ENCODE data around the gene CCSER2.

DNA sequence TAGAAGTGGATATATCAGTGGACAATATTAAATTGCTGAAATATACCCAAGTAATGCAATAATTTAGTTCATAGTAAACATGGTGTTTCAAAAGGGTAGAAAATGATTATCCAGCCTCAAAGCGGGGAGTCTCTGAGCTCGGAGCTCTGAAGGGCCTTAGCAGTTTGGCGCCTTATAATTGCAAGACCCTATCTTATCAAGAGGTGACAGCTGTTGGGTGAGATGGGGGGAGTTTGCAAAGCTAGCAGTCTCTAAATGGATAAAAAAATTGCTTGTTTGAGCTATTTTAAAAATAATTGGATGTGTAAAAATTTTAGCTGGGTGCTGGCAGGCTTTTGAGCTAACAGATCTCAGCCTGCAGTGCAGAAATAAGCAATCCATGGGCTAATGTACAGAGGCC, 219.2 kb downstream of the CCSER2 start:
- no peak for TF ChIP-seq ZFP30 (CRISPR knock-in tag; IDR thresholded peaks at IDR 0.05)
- no peak for TF ChIP-seq ZFP3 (CRISPR knock-in tag; IDR thresholded peaks at IDR 0.05)
- TF ChIP-seq, protein P1, sequence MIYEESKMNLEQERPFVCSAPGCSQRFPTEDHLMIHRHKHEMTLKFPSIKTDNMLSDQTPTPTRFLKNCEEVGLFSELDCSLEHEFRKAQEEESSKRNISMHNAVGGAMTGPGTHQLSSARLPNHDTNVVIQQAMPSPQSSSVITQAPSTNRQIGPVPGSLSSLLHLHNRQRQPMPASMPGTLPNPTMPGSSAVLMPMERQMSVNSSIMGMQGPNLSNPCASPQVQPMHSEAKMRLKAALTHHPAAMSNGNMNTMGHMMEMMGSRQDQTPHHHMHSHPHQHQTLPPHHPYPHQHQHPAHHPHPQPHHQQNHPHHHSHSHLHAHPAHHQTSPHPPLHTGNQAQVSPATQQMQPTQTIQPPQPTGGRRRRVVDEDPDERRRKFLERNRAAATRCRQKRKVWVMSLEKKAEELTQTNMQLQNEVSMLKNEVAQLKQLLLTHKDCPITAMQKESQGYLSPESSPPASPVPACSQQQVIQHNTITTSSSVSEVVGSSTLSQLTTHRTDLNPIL (CRISPR knock-in tag; IDR thresholded peaks at IDR 0.05; ENCODE audit: low read depth): no peak
- TF ChIP-seq BACH2 (CRISPR knock-in tag; IDR thresholded peaks at IDR 0.05; ENCODE audit: borderline replicate concordance): no peak
- TF ChIP-seq RARB (CRISPR knock-in tag; IDR thresholded peaks at IDR 0.05): no peak
- TF ChIP-seq TCF4 (CRISPR knock-in tag; IDR thresholded peaks at IDR 0.05; ENCODE audit: borderline replicate concordance): no peak
- TF ChIP-seq ZNF70 (CRISPR knock-in tag; IDR thresholded peaks at IDR 0.05): no peak
- no peak for TF ChIP-seq ESRRG (CRISPR knock-in tag; IDR thresholded peaks at IDR 0.05)
- TF ChIP-seq ZC3H10 (CRISPR knock-in tag; IDR thresholded peaks at IDR 0.05): no peak

All from SK-N-SH treated with all-trans-retinoic acid at 6 μM for 48 hours (cell line).